ENCODE results near the gene LMBRD1. TPM values are rescaled to one million over a fixed set of nuclear protein-coding genes. Genes with fewer than 3 reads are reported as not detected.
"Not testable (repeated sequence)": the region's sequence is repeated elsewhere in the genome, so short reads cannot be mapped to it uniquely, and the experiment has no call there.

Gene LMBRD1
- total RNA-seq, 1 donor from 2014 or later, result 16.6 TPM

GRCh38 chr6:69706724-69707123 lies 90.1 kb downstream of the LMBRD1 start:
- Mint-ChIP-seq H3K27me3 (ENCODE audit: insufficient read depth) (no peaks in the 10 kb centered on the region), H3K36me3 (ENCODE audit: low read depth) (peaks cover 16% of the 10 kb centered on the region), H3K4me1 (ENCODE audit: low read depth) (no peaks in the 10 kb centered on the region), H3K4me3 (no peak overlapping the region), H3K9me3 (no peaks in the 10 kb centered on the region), H3K27ac (no peak overlapping the region)
- DNase-seq (ENCODE audit: low spot score), result no peak
- intact Hi-C loops (cut with micrococcal nuclease), result no loop called here

DNA sequence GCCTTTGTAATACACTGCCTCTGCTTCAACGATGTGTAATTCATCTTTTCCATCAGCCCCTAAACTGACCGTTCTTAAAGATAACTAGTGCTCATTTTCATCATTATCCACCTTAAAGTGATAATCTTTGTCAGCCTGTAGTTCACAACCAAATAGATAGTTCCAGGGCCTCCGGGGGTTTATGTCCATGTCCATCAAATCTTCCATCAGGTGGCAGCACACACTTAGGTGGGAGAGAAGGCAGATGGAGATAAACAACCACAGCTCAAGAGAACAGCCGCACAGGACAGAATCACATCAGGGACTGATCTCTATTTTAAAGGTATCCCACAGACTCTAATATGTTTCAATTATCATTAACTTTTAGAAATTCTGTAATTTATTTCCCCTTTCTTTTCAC lies 90.9 kb downstream of the LMBRD1 start:
- Mint-ChIP-seq H3K9me3 (no peaks in the 10 kb centered on the region), H3K36me3 (ENCODE audit: low read depth) (peaks cover 16% of the 10 kb centered on the region), H3K4me3 (no peak overlapping the region), H3K4me1 (ENCODE audit: low read depth) (no peaks in the 10 kb centered on the region), H3K27ac (no peak overlapping the region), H3K27me3 (ENCODE audit: insufficient read depth) (no peaks in the 10 kb centered on the region)
- DNase-seq (ENCODE audit: low spot score), result no peak
- intact Hi-C loops (cut with micrococcal nuclease), result no loop called here

GRCh38 chr6:69704916-69705315 lies 91.9 kb downstream of the LMBRD1 start:
- Mint-ChIP-seq H3K36me3 (ENCODE audit: low read depth) (peaks cover 17% of the 10 kb centered on the region), H3K27me3 (ENCODE audit: insufficient read depth) (no peaks in the 10 kb centered on the region), H3K9me3 (no peaks in the 10 kb centered on the region), H3K4me3 (no peak overlapping the region), H3K27ac (no peak overlapping the region), H3K4me1 (ENCODE audit: low read depth) (no peaks in the 10 kb centered on the region)
- intact Hi-C loops (cut with micrococcal nuclease), result no loop called here
- no peak for DNase-seq (ENCODE audit: low spot score)

DNA sequence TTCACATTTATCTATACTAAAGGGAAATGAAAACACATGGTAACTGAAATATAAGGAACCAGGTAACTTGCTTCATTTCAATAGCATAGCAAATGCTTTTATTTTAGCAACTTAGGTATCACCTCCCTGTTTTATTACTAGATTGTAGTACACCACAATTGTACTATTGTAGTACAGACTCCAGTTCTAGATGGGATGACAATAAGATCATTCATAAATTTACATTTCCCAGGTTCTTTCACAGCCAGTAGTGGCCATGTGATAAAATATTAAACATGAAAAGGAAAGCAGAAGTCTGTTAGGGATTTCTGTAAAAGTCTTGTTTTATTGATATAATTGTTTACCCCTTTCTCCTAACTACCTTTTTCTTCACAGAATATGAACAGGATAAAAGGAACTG lies 97.2 kb downstream of the LMBRD1 start:
- H3K4me1 Mint-ChIP-seq (ENCODE audit: low read depth), result peaks cover 9% of the 10 kb centered on the region
- intact Hi-C loops (cut with micrococcal nuclease), result no loop called here
- H3K36me3 Mint-ChIP-seq (ENCODE audit: low read depth), result peaks cover 19% of the 10 kb centered on the region
- no peak overlapping the region for H3K4me3 Mint-ChIP-seq
- no peak for DNase-seq (ENCODE audit: low spot score)
- no peaks in the 10 kb centered on the region for H3K27me3 Mint-ChIP-seq (ENCODE audit: insufficient read depth)
- H3K9me3 Mint-ChIP-seq, result no peaks in the 10 kb centered on the region
- H3K27ac Mint-ChIP-seq, result no peak overlapping the region

DNA sequence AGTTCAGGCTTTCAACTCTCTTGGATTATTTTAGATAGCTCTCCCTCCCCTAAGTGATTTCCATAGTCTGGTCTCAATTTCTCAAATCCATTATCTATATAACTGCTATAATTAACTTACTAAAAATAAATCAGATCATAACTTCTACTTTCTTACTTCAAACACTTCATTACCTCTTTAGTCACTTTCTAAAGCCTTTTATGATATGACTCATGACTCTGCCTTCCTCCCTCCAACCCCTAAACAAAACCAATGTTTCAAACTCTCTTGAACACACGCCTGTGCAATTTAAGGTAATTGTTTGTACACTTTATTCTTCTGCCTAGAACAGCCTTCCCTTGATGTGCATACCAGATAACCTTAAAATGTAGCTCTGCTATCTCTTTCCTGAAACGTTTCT lies 100.5 kb downstream of the LMBRD1 start:
- Mint-ChIP-seq H3K27ac (no peak overlapping the region), H3K36me3 (ENCODE audit: low read depth) (peaks cover 24% of the 10 kb centered on the region), H3K27me3 (ENCODE audit: insufficient read depth) (no peaks in the 10 kb centered on the region), H3K9me3 (no peaks in the 10 kb centered on the region), H3K4me3 (no peak overlapping the region), H3K4me1 (ENCODE audit: low read depth) (peaks cover 9% of the 10 kb centered on the region)
- no peak for DNase-seq (ENCODE audit: low spot score)
- intact Hi-C loops (cut with micrococcal nuclease), result no loop called here

GRCh38 chr6:69693762-69694161 lies 103.0 kb downstream of the LMBRD1 start:
- intact Hi-C loops (cut with micrococcal nuclease), result no loop called here
- Mint-ChIP-seq H3K4me1 (ENCODE audit: low read depth) (peaks cover 9% of the 10 kb centered on the region), H3K27ac (no peak overlapping the region), H3K4me3 (no peak overlapping the region), H3K9me3 (no peaks in the 10 kb centered on the region), H3K27me3 (ENCODE audit: insufficient read depth) (no peaks in the 10 kb centered on the region), H3K36me3 (ENCODE audit: low read depth) (peaks cover 29% of the 10 kb centered on the region)
- no peak for DNase-seq (ENCODE audit: low spot score)

DNA sequence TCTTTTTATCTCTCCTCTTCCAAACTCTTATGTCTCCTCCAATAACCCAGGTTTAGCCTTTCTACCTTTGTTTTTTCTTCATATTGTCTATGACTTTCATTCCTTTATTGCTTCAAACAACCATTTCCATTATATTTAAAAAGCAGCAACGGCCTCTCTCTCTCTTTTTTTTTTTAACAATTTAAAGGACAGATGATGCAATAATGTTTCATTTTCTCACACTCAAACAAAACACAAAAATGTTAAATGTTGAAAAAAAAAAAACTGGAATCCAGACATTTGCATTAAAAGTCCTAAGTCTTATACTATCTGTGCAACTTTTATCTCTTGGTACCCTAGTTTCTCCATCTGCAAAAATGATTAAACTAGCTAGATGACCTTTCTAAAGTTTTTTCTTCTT lies 105.8 kb downstream of the LMBRD1 start:
- Mint-ChIP-seq H3K4me1 (ENCODE audit: low read depth) (peaks cover under 1% of the 10 kb centered on the region), H3K27me3 (ENCODE audit: insufficient read depth) (no peaks in the 10 kb centered on the region), H3K4me3 (no peak overlapping the region), H3K27ac (no peak overlapping the region), H3K9me3 (no peaks in the 10 kb centered on the region), H3K36me3 (ENCODE audit: low read depth) (peaks cover 16% of the 10 kb centered on the region)
- intact Hi-C loops (cut with micrococcal nuclease), result no loop called here
- no peak for DNase-seq (ENCODE audit: low spot score)

DNA sequence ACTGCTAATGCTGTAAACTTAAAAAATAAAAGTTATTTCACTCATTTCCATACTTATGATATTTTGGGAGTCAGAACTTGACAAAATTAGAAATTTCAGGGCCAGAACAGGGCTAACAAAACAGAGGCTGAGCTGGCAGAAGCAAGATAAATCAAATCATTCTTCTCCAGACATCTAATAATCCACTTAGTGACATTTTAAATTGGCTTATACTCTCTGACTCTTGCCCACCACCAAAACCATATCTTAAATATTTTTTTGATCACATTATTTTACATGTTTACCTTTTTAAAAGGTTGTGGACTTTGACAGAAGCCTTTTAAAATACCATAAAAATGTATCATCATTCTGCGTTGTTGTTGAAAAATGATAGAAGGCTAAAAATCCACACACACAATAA lies 116.5 kb downstream of the LMBRD1 start:
- H3K27ac Mint-ChIP-seq, result no peak overlapping the region
- H3K9me3 Mint-ChIP-seq, result no peaks in the 10 kb centered on the region
- intact Hi-C loops (cut with micrococcal nuclease), result no loop called here
- H3K36me3 Mint-ChIP-seq (ENCODE audit: low read depth), result peaks cover 6% of the 10 kb centered on the region
- no peaks in the 10 kb centered on the region for H3K4me1 Mint-ChIP-seq (ENCODE audit: low read depth)
- H3K4me3 Mint-ChIP-seq, result no peak overlapping the region
- no peaks in the 10 kb centered on the region for H3K27me3 Mint-ChIP-seq (ENCODE audit: insufficient read depth)
- DNase-seq (ENCODE audit: low spot score), result no peak

GRCh38 chr6:69673298-69673697 lies 123.5 kb downstream of the LMBRD1 start:
- intact Hi-C loops (cut with micrococcal nuclease), result no loop called here
- Mint-ChIP-seq H3K27ac (no peak overlapping the region), H3K36me3 (ENCODE audit: low read depth) (peaks cover 24% of the 10 kb centered on the region), H3K27me3 (ENCODE audit: insufficient read depth) (no peaks in the 10 kb centered on the region), H3K4me3 (no peak overlapping the region), H3K9me3 (no peaks in the 10 kb centered on the region), H3K4me1 (ENCODE audit: low read depth) (no peaks in the 10 kb centered on the region)
- no peak for DNase-seq (ENCODE audit: low spot score)

DNA sequence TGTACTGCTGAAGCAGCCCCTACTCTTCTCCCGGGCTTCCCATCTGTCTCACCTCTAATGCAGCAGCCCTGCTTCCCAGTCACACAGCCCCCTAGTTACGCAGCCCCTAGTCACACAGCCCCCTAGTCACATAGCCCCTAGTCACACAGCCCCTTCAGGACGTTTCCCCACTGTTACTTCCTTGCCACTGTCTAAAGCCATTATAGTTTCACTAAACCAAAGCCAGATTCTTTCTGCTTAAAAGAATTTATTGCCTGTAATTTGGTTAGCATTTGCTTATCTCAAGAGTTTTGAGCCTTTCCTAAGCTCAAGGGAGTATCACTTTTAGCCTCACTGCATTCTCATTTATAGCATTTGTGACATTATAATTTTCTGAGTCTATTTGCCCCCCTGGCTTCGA lies 127.9 kb downstream of the LMBRD1 start:
- intact Hi-C loops (cut with micrococcal nuclease), result no loop called here
- peaks cover 4% of the 10 kb centered on the region for H3K27me3 Mint-ChIP-seq (ENCODE audit: insufficient read depth)
- H3K4me1 Mint-ChIP-seq (ENCODE audit: low read depth), result no peaks in the 10 kb centered on the region
- no peak overlapping the region for H3K27ac Mint-ChIP-seq
- no peak for DNase-seq (ENCODE audit: low spot score)
- H3K4me3 Mint-ChIP-seq, result no peak overlapping the region
- no peaks in the 10 kb centered on the region for H3K9me3 Mint-ChIP-seq
- peaks cover 12% of the 10 kb centered on the region for H3K36me3 Mint-ChIP-seq (ENCODE audit: low read depth)

DNA sequence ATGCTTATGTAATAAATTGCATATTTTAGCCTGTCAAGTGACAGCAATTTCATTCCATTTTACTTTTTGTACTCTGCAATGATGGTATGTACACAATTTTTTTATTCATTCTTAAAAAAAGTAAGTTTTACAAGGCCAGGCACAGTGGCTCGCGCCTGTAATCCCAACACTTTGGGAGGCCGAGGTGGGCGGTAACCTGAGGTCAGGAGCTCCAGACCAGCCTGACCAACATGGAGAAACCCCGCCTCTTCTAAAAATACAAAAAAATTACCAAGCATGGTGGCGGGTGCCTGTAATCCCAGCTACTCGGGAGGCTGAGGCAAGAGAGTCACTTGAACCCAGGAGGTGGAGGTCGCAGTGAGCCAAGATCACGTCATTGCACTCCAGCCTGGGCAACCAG lies 130.0 kb downstream of the LMBRD1 start:
- H3K27ac Mint-ChIP-seq; intact Hi-C loops (cut with micrococcal nuclease); H3K36me3 Mint-ChIP-seq (ENCODE audit: low read depth); H3K9me3 Mint-ChIP-seq; DNase-seq (ENCODE audit: low spot score); H3K4me1 Mint-ChIP-seq (ENCODE audit: low read depth); H3K4me3 Mint-ChIP-seq; H3K27me3 Mint-ChIP-seq (ENCODE audit: insufficient read depth): not testable (repeated sequence)

- no peak for DNase-seq (ENCODE audit: low spot score)
- no peaks in the 10 kb centered on the region for H3K9me3 Mint-ChIP-seq
- H3K4me3 Mint-ChIP-seq, result no peak overlapping the region
- H3K27me3 Mint-ChIP-seq (ENCODE audit: insufficient read depth), result peaks cover 13% of the 10 kb centered on the region
- H3K36me3 Mint-ChIP-seq (ENCODE audit: low read depth), result no peaks in the 10 kb centered on the region
- no peak overlapping the region for H3K27ac Mint-ChIP-seq
- intact Hi-C loops (cut with micrococcal nuclease), result no loop called here
- no peaks in the 10 kb centered on the region for H3K4me1 Mint-ChIP-seq (ENCODE audit: low read depth)
Measured at GRCh38 chr6:69665437-69665836, 131.4 kb downstream of the LMBRD1 start.

DNA sequence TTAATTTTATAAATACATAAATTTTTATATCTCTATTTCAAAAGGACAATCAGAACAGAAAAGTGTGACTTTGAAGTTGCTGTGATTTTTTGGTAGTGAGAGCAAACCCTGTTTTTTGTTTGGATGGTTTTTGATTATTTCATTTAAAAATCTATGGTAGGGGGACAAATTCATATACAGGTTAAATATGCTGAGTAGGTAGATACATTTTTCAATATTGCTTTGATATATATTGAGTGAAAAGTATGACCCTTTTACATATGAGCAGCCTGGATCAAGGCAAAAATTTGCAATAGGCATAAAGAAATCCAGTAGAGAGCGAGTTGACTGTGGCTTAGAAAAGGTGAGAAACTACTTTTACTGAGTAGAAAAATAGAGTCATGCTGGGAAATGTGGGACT lies 132.3 kb downstream of the LMBRD1 start:
- no peak overlapping the region for H3K4me3 Mint-ChIP-seq
- no peaks in the 10 kb centered on the region for H3K9me3 Mint-ChIP-seq
- H3K27me3 Mint-ChIP-seq (ENCODE audit: insufficient read depth), result peaks cover 22% of the 10 kb centered on the region
- no peaks in the 10 kb centered on the region for H3K36me3 Mint-ChIP-seq (ENCODE audit: low read depth)
- intact Hi-C loops (cut with micrococcal nuclease), result no loop called here
- no peak for DNase-seq (ENCODE audit: low spot score)
- no peak overlapping the region for H3K27ac Mint-ChIP-seq
- H3K4me1 Mint-ChIP-seq (ENCODE audit: low read depth), result no peaks in the 10 kb centered on the region

DNA sequence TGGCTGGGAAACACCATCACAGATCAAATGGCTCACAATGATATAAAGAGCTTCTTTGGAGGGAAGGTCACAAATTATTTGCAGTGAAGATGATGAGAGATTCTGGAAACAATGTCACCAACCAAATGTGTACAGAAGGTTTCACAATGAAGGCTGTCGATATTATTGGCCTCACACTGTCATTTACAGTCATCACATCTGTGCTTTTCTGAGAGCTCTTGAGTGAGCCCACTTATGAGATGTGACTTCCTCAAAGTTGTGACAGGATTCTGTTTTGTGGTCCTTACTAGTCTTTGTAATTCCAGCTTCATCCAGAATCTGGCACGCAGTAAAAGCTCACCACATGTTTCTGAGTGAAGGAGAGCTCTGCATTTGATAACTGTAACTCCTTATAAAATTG lies 133.6 kb downstream of the LMBRD1 start:
- DNase-seq (ENCODE audit: low spot score), result no peak
- H3K27me3 Mint-ChIP-seq (ENCODE audit: insufficient read depth), result peaks cover 25% of the 10 kb centered on the region
- peaks cover 9% of the 10 kb centered on the region for H3K9me3 Mint-ChIP-seq
- no peaks in the 10 kb centered on the region for H3K4me1 Mint-ChIP-seq (ENCODE audit: low read depth)
- no peak overlapping the region for H3K27ac Mint-ChIP-seq
- intact Hi-C loops (cut with micrococcal nuclease), result no loop called here
- H3K4me3 Mint-ChIP-seq, result no peak overlapping the region
- no peaks in the 10 kb centered on the region for H3K36me3 Mint-ChIP-seq (ENCODE audit: low read depth)
